Stimulated activated CD4-positive, alpha-beta T cell treated with anti-CD3 and anti-CD28 coated beads, Interleukin-4, amount 100 ng/mL, for 1 hour (primary cell): Measurements from ENCODE around the gene RAC2.
"Not testable (repeated sequence)": the region's sequence is repeated elsewhere in the genome, so short reads cannot be mapped to it uniquely, and the experiment has no call there.

Experiments
- DNase-seq: peaks from one replicate; pipeline ENCODE4 v3.0.0-alpha.2; 2020

The RAC2 gene

DNA sequence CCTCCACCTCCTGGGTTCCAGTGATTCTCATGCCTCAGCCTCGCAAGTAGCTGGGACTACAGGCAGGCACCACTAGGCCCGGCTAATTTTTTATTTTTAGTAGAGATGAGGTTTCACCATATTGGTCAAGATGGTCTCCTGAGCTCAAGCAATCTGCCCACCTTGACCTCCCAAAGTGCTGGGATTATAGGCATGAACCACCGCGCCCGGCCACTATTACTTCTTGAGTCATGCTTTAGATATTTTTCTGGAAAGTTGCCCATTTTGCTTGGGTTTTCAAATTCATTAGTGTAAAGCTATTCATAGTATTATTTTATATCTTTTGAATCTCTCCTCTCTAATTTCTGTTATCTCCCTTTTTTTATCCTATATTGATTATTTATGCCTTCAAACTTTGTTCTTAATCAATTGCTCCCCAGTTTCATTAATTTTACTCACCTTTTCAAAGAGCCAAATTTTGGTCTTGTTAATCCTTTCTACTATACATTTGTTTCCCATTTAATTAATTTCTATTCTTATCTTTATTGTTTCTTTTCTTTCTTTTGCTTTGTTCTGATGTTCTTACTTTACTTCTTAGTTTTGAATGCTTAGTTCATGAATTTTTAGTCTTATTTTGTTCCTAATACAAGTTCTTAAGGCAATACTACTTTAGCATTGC, 10.3 kb upstream of the RAC2 start:
- DNase-seq: no peak

DNA sequence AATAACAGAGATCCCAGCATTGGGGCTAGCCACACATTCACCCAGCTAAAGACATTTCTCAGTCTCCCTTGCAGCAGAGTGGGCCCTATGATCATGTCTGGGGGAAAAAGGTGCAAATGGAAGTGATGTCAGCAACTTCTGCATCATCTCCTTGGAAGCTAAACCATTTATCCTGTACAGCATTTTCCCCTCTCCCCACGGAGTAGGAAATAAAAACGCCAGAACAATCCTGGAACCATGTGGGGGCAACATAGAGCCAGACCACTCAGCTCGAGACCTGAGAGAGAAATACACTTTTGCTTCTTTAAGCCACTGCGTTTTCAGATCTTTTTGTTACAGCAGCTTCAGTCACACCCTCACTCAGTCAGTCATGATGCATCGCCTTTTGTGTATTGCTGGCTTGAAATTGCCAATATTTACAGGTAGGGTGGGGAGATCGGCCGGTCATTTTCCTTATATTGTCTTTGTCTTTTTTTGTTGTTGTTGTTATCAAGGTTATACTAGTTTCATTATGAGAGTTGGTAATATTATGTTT, 9.1 kb upstream of the RAC2 start:
- DNase-seq: no peak

DNA sequence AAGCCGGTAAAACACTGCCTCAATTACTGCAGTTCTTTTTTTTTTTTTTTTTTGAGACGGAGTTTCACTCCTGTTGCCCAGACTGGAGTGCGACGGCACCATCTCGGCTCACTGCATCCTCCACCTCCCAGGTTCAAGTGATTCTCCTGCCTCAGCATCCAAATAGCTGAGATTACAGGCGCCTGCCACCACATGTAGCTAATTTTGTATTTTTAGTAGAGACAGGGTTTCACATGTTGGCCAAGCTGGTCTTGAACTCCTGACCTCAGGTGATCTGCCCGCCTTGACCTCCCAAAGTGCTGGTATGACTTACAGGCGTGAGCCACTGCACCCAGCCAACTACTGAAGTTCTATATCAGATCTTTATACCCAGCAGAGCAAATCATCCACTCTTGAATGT, 7.8 kb upstream of the RAC2 start:
- DNase-seq: not testable (repeated sequence)

DNA sequence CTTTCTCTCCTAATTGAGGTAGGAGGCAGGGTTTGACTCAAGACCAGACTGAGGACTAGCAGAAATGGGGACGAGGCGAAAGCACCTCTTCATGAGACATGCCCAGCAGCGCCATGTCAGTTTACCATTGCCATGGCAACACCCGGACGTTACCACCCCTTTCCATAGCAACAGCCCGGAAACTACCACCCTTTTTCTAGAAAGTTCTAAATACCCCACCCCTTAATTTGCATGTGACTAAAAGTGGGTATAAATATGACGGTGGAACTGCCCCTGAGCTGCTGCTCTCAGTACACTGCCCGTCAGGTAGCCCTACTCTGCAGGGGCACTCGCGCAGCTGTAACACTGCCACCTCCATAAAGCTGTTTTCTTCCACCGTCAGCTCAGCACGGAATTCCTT, 5.9 kb upstream of the RAC2 start:
- no peak for DNase-seq

DNA sequence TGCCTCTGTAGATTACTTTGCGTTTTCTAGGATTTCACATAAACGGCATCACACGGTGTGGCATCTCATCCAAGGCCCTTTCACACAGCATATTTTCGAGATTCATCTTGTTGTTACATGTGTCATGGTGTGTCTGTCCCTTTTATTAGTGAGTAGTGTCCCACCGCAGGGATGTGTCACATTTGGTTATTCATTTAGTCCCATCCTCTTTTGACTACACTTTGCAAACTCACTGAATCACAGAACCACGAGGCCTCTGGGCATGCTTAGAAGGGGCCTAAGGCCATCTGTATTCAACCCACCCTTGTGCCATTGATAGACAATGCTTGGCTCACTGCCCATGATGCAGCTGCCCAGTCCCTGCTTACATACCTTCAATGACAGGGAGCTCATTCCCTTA, 4.2 kb upstream of the RAC2 start:
- DNase-seq: no peak

DNA sequence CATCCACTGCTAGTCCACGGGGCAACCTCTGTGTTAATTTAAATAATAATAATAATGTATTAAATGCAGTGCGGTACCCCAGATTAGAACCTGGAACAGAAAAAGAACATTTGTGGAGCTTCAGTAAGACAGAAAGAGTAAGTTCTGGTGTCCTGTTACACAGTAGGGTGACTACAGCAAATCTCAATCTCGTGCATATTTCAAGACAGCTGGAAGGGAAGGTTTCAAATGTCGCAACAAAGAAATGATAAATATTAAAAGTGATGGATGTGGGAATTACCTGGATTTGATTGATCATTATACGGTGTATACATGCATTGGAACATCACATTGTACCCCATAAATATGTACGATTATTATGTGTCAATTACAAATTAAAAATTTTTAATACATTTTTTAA, 1.7 kb upstream of the RAC2 start:
- DNase-seq: no peak

DNA sequence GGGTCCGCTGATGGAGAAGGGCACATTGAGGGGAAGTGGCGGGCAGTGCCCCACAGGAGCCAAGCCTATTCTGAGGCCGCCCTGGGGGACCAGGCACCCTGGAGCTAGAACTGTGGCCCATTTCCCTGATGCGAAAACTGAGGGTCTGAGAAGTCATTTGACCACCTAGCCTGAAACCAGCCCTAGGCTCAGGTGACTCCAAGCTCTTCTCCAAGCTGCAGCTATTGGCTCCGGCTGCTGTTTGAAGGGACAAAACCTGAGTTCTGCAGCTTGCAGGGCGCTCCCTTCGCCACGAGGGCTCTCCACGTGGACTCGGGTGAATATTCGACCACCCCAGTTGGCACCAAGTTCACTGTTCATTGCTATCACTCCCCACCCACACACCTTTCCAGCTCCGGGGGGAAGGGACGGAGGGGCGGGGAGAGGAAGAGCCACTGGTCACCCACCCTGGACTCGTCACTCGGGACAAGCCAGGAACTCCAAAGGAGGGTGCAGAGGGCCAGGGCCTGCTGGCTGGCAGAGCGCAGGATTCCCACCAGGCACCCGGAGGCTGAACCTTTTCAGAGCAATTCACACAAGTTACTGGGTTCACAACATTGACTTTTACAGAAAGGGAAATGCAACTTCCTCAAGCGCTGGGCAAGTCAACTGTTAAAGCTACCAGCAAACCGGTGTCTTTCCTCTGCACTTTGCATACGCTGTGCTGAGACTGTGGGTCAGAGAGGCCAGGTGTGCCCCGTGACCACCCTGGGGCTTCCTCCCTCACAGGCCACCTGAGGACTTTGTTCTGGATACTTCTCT, 1.1 kb upstream of the RAC2 start:
- DNase-seq: no peak

DNA sequence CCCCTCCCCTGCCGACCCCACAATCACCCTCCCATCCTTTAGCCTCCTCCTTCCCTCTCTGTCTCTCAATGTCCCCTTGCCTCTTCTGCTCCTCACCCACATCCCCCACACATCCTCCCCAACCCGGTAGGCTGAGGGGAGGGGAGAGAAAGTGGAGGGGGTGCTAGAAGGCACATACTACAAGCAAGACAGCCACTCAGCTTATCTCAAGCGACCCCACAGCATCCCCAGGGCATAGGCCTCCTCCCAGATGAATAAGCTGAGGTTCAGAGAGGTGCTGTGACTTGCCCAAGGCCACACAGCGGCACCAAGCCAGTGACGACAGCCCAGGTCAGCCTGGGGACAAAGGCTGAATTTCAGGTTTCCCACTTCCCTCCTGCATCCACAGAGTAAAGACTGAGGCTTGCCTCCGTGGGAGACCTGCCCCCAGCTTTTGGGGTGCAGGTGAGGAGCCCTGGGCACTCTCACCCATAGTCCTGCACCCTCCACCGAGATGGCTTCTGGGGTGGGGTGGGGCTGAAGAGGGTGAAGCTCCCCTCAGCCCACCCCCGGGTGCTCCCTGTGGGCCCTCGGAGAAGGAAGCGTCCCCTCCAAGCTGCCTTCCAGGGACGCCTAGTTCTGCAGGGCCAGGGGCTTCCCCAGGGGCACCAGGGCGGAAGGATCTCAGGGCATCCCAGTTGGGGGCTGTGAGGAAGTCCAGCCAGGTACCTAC, 511 bp downstream of the RAC2 start:
- peak; percentile 7 for DNase-seq

DNA sequence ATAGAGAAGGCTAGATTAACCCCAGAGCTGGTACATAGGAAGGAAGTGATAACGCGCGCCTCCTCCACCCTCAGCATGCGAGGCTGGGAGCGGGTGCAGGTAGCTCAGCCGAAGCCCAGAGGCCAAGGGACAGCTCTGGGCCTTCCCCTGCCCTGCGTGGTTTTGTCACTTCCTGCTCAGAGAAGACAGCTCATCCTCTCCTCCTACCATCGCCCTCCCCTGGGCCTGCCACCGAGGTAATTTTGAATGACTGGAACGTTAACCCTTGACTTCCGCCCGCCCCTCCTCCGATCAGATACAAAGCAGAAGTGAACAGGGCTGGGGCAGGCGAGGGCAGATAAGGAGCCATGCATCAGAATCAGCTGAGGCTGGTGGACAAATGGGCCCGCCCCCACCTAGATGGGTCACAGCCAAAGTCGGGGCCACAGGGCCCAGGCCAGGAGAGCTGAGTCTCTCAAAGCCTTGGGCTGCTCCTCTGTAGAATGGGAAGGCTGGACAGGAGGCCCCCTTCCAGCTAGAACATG, 1.6 kb downstream of the RAC2 start:
- peak; percentile 87 for DNase-seq

DNA sequence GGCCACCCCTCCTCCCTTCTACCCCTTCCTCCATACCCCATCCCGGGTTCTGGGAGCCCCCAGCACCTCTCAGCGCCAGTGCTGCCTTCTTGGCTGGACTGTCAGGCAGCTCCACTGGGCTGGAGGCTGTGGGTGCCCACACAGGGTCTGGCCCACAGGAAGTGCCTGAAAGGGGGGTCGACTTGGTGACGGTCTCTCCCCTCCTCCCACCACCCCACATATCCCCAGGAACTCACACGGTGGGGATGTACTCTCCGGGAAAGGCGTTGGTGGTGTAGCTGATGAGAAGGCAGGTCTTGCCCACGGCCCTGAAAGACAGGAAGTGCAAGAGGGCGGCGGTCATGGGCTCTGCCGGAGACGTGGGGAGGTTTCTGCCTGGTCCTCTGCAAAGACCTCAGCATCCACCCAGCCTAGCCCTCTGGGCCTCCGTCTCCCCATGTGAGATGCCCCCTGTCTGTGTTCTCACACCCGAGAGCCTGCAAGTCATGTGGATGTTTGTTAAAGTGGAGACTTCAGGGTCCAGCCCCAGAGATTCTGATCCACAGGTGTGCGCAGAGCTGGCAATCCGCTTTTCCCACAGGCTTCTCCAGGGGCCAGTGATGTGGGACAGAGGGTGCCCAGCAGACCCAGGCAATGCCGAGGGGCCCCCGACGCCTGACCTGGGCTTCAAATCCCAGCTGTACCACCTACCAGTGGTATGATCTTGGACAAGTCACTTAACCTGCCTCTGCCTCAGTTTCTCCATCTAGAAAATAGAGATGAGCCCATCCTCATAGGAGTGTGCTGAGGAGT, 2.5 kb downstream of the RAC2 start:
- DNase-seq: peak; percentile 49

DNA sequence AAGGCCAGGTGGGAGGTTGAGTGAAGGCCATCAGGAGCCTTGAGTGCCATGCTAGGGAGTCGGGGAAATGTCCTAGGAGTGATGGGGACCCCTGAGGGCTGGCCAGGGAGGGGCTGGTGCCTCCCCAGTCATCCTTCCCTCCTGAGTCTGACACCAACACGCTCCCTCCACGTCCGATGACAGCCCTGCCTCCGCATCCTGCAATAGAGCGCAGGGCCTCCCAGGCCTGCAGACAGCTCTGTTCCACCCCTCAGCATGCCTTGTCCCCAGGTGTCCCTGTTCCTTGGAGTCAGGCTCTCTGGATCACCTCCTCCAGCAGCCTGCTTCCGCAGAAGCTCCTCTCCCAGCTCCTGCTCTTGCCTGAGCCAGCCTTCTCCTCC, 3.1 kb downstream of the RAC2 start:
- DNase-seq: peak; percentile 31

DNA sequence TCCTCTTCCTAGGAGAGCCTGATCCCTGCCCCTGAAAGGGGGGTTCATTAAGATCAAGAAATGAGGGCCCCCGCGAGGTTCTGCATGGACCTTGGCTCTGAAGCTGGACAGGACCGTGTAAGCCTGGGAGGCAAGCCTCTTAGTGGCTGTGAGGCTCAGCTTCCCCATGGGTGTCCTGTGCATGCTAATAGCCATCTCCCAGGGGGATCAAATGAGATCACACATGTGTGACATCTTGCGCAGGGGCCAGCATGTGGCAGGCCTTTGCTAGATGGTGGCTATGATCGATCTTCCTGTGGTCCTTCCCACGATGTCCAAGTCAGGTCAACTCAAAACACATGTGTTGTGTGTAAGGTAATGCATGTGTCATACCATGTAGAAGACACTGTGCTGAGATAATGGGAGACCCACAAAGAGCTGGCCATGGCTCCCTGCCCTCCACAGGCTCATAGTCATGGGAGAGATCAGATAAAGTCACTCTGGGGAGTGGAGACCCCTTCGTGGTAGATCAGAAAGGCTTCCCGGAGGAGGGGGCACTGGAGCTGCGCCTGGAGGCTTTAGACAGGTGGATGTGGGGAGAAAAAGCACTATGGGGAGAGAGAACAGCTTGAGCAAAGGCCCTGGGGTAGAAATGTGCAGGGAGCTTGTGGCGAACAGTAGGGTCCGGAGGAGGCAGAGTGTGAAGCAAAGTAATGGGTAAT, 3.7 kb downstream of the RAC2 start:
- DNase-seq: no peak

DNA sequence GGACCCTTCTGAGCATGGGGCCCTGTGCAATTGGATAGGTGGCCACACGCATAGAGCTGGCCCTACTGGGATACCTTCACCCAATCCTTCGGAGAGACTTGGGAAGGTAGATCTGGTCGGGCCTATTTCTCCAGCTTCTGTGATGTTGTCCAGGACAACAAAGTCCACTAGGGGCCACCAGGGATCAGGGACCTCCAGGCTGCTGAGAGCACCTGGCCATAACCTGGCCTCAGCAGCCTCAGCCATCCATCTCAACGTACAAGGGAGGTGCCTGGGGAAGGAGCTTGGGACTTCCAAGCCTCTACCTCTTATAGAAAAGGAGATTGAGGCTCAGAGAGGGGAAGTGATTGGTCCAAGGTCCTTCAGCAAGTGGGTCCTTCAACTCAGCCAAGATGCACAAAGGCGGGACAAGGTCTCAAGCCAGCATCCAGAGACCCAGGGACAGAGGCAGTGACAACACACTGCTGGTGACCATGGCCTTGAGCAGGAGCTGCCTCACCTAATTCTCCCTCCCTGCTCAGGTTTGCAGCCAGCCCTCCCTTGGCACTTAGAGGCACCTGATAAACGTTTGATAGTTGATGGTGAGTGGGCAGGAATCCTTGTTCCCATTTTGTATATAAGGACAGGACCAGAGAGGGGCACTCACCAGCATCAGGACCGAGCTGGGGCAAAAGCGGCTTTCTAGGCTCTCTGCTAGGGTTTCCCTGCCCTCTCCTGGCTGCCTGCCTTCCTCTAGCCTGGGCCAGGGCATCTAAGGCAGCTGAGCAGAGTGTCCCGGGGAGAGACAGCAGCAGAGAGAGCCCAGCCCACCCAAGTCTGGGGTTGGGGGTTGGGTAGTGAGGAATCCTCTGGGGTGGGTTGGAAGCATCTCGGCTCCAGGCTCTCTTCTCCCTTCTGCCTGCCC, 4.5 kb downstream of the RAC2 start:
- no peak for DNase-seq

DNA sequence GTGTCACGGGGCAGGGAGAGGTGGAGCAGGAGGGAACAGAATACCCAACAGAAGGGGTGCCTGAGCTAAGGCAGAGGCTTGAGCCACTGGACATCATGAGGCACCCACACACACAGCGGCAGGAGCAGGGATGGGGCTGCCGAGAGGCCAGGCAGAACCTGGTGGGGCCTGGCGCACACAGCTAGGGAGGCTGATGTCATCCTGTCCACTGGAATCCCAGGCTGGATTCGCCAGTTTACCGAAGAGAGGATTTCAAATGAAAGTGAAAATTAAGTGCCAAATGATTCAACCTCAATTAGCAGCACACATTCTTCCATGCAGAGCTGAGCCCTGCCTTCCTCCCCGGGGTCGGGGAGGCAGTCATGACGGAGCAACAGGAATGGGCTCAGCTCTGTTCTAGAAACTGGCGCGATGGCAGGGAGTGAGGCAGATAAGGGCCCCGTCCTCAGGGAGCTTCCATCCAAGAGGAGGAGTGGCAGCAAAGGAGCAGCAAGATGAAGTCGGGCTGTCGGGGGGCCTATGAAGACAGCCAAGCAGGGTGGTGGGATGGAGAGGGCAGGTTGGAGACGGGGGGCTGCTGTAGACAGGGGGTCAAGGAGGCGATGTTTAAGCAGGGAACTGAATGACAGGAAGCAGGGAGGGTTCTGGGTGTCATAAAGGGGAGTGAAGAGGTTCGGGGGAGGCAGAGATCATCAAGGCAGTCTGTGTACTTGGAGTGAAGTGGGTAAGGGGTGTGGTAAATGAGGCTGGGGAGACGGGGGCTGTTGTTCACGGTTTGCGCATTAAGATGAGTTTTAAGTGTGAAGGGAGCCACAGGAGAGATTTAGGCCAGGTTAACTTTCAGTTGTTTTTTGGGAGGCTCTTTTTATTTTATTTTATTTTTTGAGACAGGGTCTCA, 6.4 kb downstream of the RAC2 start:
- DNase-seq: no peak

DNA sequence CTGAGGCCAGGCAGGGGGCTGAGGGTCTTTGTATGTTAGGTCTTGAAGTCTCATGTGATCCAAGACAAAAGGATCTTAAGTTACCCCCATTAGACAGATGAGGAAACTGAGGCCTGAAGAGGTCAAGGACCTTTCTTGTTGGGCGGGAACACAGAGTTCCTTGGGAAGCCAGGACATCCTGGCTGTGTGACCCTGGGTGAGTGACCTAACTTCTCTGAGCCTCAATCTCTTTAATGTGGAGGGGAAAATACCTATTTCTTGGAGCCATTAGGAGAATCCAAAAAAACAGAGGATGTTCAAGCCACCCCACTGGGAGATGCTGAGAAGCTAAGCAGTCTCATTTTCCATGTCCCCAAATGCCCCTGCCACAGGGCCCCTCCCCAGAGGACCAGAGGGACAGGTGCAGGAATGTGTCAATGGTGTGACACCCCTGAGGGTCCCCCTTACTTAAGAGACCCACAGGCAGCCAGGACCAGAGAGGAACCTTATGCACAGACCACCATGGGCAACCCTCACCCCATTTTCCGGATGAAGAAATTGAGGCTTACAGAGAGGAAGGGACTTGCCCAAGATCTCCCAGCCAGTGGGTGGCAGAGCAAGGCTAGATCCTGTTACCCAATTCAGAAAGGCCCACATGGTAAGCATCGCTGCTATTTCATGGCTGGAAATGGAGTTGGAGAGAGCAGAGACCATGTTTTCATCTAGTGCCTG, 8.0 kb downstream of the RAC2 start:
- no peak for DNase-seq

DNA sequence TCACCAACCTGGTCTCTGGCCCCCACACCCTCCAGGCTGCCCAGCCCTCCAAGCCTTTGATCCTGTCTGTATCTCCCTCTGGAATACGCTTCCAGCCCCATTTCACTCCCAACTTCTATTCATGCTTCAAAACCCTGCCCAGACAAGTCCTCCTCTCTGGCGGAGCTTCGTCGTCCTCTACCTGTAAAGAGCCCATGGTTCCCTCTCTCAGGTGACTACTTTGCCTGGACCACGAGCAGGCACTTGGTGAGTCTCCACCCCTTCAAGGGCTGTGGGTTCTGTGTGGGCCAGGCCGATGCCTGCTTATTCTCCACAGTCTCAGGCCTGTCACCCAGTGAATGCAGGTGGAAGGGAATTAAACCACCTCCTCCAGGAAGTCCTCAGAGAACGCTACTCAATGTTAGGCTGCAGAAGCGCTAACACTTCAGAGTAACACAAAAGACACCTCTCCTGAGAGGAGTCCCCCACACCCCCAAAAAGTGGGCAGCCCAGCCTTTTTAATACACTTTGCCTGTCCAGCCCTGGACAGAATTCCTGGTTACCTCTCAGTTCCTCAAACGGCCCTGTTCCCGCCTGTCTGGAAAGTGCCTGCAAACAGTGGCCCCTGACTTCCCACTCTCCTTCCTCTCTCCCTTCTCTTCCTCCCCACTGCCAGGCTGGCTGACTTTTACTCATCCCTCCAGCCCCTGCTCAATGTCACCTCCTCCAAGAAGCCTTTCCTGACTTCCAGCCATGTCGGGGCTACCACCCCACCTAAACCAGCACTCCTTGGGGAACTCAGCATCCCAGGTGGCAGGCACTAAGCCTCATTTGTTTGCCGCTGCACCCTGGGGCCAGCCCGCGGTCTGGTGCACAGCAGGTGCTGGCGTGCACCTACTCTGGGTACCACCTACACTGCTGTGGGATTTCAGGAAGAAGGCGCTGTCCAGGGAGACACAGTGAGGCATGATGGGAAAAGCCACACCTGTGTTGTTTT, 9.0 kb downstream of the RAC2 start:
- DNase-seq: no peak

DNA sequence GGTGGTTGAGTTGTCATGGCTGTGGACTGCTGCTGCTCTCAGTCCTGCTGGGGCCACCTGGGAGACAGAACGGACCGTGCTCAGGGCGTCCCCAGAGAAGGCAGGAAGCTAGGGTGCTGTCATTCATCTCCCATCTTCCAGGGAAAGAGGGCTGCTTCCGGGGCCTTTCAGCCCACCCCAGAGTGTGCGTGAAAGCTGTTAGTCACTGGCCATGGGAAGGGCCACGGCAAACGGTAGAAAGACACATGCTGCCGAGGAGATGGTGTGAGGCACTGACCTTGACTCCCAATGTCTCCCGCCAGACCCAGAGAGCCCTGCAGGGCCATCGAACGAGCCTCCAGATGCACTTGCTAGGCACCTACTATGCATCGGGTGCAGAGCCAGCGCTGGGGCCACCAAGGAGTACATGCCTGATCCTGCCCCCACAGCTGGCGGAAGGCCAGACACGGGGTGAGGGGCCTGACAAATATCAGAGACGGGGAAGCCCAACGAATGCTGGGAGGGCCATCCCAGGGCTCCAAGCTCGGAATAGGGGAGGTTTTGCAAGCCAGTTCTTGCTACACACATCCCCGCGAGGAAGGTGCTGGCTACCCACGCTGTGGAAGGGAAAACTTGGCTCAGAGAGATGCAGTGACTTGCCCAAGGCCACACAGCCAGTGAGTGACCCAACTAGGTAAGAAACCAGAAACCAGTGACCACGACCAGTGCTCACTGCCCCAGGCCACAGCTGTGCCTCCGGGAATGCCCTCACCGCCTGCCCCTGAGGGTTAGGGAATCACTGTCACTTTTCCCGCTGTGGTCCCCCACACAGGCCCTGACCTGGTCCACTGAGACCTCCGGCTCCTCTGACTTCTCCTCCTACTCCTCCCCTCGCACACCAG, 10.1 kb downstream of the RAC2 start:
- DNase-seq: peak; percentile 18
